ENCODE results near the gene EHD4. TPM values are rescaled to one million over a fixed set of nuclear protein-coding genes. Genes with fewer than 3 reads are reported as not detected.

Gene EHD4
- polyA plus RNA-seq, 3 donors = 12.8 to 16.0 (median 14.2) TPM

DNA sequence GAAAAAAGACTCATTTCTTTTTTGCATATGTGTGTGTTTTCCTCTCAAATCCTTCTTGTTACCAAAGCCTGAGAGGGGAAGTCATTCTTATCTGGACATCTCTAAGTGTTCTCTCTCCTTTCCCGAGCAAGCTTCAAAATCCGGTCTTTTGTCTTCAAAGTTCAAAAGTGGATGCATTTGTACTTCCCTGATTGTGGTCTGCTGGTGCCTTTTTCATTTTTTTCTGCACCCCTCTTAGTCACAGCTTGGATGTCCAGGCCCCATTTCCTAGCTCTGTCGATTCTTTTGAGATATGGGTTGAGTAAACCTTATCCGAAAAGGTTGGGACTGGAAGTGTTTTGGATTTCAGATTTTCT is 34.8 kb downstream of the EHD4 start:
- no peak overlapping the region for H3K4me3 ChIP-seq (replicated peaks in 1 of 3; ENCODE audit: low read depth in 2 of 3, low read length in 3 of 3)
- peaks cover 81 to 88% of the 10 kb centered on the region in 2 donors for H3K36me3 Mint-ChIP-seq
- TF ChIP-seq, protein P1, sequence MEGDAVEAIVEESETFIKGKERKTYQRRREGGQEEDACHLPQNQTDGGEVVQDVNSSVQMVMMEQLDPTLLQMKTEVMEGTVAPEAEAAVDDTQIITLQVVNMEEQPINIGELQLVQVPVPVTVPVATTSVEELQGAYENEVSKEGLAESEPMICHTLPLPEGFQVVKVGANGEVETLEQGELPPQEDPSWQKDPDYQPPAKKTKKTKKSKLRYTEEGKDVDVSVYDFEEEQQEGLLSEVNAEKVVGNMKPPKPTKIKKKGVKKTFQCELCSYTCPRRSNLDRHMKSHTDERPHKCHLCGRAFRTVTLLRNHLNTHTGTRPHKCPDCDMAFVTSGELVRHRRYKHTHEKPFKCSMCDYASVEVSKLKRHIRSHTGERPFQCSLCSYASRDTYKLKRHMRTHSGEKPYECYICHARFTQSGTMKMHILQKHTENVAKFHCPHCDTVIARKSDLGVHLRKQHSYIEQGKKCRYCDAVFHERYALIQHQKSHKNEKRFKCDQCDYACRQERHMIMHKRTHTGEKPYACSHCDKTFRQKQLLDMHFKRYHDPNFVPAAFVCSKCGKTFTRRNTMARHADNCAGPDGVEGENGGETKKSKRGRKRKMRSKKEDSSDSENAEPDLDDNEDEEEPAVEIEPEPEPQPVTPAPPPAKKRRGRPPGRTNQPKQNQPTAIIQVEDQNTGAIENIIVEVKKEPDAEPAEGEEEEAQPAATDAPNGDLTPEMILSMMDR (IDR thresholded peaks at IDR 0.05) = no peak
- no peak overlapping the region for H3K9ac ChIP-seq (ENCODE audit: insufficient read depth, low read length, poor library complexity, severe bottlenecking)
- H3K9me3 ChIP-seq (replicated peaks in 1 of 2; ENCODE audit: control insufficient read depth in 1 of 2, insufficient read depth in 1 of 2, low read length in 2 of 2) = no peaks in the 10 kb centered on the region
- peaks cover 0 to 2% (median 0%) of the 10 kb centered on the region in 7 donors for H3K9me3 Mint-ChIP-seq
- peak overlapping the region; percentile 65 to 82 for H3K27ac ChIP-seq (ENCODE audit: low read depth in 1 of 2, low read length in 2 of 2)
- peaks cover 8% of the 10 kb centered on the region for H4K20me1 ChIP-seq (ENCODE audit: insufficient read depth, low read length)
- no peaks in the 10 kb centered on the region for H3K27me3 ChIP-seq (ENCODE audit: control insufficient read depth in 2 of 2, insufficient read depth in 2 of 2, low read length in 2 of 2)
- no peak overlapping the region for H2AFZ ChIP-seq (ENCODE audit: insufficient read depth, low read depth, low read length, poor library complexity, severe bottlenecking)
- H3K36me3 ChIP-seq (replicated peaks in 1 of 2; ENCODE audit: control insufficient read depth in 1 of 2, insufficient read depth in 2 of 2, low read length in 2 of 2) = peaks cover 27 to 59% of the 10 kb centered on the region in 2 donors
- DNase-seq = peak in 2 of 3 donors; percentile 43 to 65
- peaks cover 51% of the 10 kb centered on the region for H3K4me1 Mint-ChIP-seq
- H3K4me1 ChIP-seq (ENCODE audit: control insufficient read depth in 1 of 2, insufficient read depth in 2 of 2, low read length in 2 of 2) = peaks cover 33 to 47% of the 10 kb centered on the region in 2 donors
- no peak overlapping the region for H3K4me2 ChIP-seq (replicated peaks; ENCODE audit: extremely low read depth, low read length, poor library complexity, severe bottlenecking)
- intact Hi-C loops (cut with micrococcal nuclease) = loop anchor here (2.0 to 5.0 kb wide), 2 partner anchors 31 to 35 kb away; partner anchors contain the start of gene EHD4 (in 1 of the 2)
- WGBS (ENCODE audit: insufficient coverage) = no CpG with 5 or more reads among the region's 4 CpGs
- peaks cover 0 to 5% (median 0%) of the 10 kb centered on the region in 3 donors for H3K27me3 Mint-ChIP-seq (ENCODE audit: low read depth in 3 of 3)
- H3K4me3 Mint-ChIP-seq = no peak overlapping the region
- H3K79me2 ChIP-seq (ENCODE audit: insufficient read depth, low read length) = peaks cover 37% of the 10 kb centered on the region
- peak overlapping the region; percentile 90 to 98 (median 94) for H3K27ac Mint-ChIP-seq

DNA sequence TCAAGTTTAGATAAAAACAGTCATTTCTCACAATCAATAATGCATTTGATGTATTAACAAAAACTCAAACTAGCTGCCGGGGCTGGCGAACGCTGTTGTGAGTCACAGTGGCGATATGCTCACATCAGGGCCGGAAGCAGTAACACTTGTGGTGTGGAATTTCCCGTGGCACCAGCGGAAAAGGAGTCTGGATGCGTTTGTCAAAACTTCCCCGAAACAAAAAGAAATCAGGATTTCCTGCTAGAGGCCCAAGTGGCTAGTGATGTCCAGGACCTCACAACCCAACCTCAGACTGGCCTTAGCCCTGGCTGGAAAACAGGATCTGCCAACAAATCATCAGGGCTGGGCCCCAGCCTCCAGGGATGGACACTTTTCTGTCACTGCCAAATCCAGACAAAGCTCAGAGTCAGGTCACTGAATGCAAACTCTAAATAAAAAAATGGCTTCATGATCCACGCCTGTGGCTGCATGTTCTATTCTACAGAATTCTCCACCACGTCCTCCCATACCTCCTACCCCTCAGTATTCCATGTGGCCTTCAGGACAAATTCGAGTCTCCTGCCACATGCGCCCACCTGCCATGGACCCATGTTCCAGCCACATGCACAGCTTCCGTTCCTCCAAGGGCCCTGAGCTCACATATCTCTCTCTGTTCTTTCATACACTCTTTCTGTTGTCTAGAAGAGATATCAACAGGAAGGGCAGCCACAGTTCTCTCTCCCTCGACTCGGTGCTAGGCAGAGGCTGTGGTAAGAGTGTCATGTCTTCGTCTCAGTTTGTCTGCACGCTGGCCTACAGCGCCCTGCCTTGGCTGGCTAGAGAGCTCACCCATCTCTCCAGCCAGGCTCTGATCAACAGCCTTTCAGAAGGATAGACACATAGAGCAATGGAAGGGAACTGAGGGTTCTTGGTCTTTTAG is 35.4 kb downstream of the EHD4 start:
- Histone ChIP-seq H4K20me1 (ENCODE audit: insufficient read depth, low read length) (peaks cover 6% of the 10 kb centered on the region), H3K4me2 (replicated peaks; ENCODE audit: extremely low read depth, low read length, poor library complexity, severe bottlenecking) (peak overlapping the region; percentile 23), H3K36me3 (replicated peaks in 1 of 2; ENCODE audit: control insufficient read depth in 1 of 2, insufficient read depth in 2 of 2, low read length in 2 of 2) (peaks cover 21 to 59% of the 10 kb centered on the region in 2 donors), H3K27ac (ENCODE audit: low read depth in 1 of 2, low read length in 2 of 2) (peak overlapping the region; percentile 65 to 82), H3K27me3 (ENCODE audit: control insufficient read depth in 2 of 2, insufficient read depth in 2 of 2, low read length in 2 of 2) (no peaks in the 10 kb centered on the region), H3K79me2 (ENCODE audit: insufficient read depth, low read length) (peaks cover 41% of the 10 kb centered on the region), H3K9ac (ENCODE audit: insufficient read depth, low read length, poor library complexity, severe bottlenecking) (peak overlapping the region; percentile 24), H3K4me1 (ENCODE audit: control insufficient read depth in 1 of 2, insufficient read depth in 2 of 2, low read length in 2 of 2) (peaks cover 33 to 52% of the 10 kb centered on the region in 2 donors), H2AFZ (ENCODE audit: insufficient read depth, low read depth, low read length, poor library complexity, severe bottlenecking) (no peak overlapping the region), H3K9me3 (replicated peaks in 1 of 2; ENCODE audit: control insufficient read depth in 1 of 2, insufficient read depth in 1 of 2, low read length in 2 of 2) (no peaks in the 10 kb centered on the region), H3K4me3 (replicated peaks in 1 of 3; ENCODE audit: low read depth in 2 of 3, low read length in 3 of 3) (peak overlapping the region in 1 of 3 experiments; percentile 10)
- Mint-ChIP-seq H3K36me3 (peaks cover 80 to 87% of the 10 kb centered on the region in 2 donors), H3K4me1 (peaks cover 53% of the 10 kb centered on the region), H3K27me3 (ENCODE audit: low read depth in 3 of 3) (peaks cover 0 to 5% (median 0%) of the 10 kb centered on the region in 3 donors), H3K9me3 (peaks cover 0 to 2% (median 0%) of the 10 kb centered on the region in 7 donors), H3K27ac (peak overlapping the region; percentile 90 to 98 (median 94)), H3K4me3 (peak overlapping the region; percentile 28 to 39)
- intact Hi-C loops (cut with micrococcal nuclease) = loop anchor here (2.0 to 5.0 kb wide), 2 partner anchors 32 to 35 kb away; partner anchors contain the start of gene EHD4 (in 1 of the 2)
- DNase-seq = peak; percentile 81 to 95 (median 84)
- TF ChIP-seq, protein P1 (IDR thresholded peaks at IDR 0.05) = no peak
- 43% methylated on average over 11 of the region's 19 CpGs for WGBS (ENCODE audit: insufficient coverage)

Measured in CD14-positive monocyte (primary cell).